ENCODE data around the gene MVB12B.

GRCh38 chr9:126366366-126367011 lies 39.9 kb downstream of the MVB12B start:
- TF ChIP-seq, protein P1, sequence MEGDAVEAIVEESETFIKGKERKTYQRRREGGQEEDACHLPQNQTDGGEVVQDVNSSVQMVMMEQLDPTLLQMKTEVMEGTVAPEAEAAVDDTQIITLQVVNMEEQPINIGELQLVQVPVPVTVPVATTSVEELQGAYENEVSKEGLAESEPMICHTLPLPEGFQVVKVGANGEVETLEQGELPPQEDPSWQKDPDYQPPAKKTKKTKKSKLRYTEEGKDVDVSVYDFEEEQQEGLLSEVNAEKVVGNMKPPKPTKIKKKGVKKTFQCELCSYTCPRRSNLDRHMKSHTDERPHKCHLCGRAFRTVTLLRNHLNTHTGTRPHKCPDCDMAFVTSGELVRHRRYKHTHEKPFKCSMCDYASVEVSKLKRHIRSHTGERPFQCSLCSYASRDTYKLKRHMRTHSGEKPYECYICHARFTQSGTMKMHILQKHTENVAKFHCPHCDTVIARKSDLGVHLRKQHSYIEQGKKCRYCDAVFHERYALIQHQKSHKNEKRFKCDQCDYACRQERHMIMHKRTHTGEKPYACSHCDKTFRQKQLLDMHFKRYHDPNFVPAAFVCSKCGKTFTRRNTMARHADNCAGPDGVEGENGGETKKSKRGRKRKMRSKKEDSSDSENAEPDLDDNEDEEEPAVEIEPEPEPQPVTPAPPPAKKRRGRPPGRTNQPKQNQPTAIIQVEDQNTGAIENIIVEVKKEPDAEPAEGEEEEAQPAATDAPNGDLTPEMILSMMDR (IDR thresholded peaks at IDR 0.05) = no peak
- no peak for TF ChIP-seq POLR2A (IDR thresholded peaks at IDR 0.05)

All from testis (tissue), 2 donors.